DMS 273 treated with DMSO at 0.1 percent for 48 hours (cell line): Measurements from ENCODE around the gene MLANA.

Source experiments
- DNase-seq: peaks from one replicate; lab custom pipeline; 2025; lab: John Stamatoyannopoulos, UW

Gene MLANA, protein sequence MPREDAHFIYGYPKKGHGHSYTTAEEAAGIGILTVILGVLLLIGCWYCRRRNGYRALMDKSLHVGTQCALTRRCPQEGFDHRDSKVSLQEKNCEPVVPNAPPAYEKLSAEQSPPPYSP

DNA sequence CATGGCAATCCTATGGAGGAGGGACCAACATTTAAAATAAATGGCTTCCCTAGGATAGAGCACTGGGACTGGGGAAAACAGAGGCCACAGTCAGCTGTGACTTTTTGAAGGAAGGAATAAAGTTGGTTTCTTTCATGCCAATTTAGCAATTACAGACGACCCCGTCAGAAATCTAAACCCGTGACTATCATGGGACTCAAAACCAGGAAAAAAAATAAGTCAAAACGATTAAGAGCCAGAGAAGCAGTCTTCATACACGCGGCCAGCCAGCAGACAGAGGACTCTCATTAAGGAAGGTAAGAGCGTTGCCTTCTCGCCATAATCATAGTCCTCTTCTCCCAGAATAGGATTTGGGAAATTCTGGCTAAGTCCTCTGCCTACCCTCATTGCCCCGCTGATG, at the start of gene MLANA:
TSS of gene MLANA (plus strand) at position 249 of the 400 bp plus-strand sequence. CDS start 1,586 bp downstream, outside the sequence.
- no peak for DNase-seq

DNA sequence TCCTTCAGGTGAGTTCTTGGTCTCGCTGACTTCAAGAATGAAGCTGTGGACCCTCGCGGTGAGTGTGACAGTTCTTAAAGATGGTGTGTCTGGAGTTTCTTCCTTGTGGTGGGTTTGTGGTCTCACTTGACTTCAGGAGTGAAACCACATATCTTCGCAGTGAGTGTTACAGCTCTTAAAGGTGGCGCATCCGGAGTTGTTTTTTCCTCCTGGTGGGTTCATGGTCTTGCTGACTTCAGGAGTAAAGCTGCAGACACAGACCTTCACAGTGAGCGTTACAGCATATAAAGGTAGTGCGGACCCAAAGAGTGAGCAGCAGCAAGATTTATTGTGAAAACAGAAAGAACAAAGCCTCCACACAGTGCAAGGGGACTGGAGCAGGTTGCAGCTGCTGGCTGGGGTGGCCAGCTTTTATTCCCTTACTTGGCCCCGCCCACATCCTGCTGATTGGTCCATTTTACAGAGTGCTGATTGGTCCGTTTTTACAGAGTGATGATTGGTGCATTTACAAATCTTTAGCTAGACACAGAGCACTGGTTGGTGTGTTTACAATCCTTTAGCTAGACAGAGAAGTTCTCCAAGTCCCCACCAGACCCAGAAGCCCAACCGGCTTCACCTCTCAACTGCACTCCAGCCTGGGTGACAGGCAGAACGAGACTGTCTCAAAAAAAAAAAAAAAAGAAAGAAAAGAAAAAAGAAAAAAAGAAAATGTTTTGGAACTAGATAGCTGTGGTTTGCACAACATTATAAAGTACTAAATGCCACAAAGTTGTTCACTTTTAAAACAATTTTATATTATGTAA, 48.7 kb upstream of the MLANA start:
- no peak for DNase-seq

DNA sequence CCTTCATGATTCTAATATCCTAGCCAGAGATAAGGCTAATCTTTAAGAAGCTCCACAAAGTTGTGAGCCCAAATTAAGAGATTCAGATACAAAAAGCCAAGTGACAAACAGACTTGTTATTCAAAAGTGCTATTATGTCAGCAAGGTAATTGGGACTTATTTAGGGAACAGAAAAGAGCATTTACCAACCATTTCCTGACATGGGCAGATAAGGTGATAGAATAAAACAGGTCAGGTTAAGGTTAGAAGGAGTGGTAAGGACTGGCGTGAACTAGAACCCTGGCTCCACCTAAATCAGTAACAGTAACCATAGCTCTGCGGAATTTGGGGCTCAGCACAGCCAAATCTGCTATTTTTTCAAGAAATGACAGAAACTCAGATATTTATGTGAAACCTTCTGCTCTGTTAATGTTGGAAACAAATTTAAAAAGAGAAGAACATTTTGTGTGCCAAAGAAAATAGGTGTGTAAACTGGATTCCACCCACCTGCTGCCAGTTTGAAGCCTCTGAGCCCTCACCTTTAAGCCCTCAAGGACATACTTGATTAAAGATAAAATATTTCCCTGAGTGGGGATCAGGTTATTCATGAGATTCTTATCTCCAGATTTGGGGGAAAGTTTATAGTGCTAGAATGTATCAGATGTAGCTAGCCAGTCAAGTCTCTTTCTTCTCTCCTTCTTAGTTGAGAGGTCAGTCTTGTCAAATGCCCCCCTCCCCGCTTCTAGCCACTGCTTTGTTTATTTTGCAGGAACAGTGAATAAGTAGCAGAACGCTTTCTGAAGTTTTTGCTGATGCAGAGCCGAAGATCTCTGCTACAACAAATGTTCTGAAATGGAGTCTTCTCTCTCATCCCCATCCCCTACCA, 47.5 kb upstream of the MLANA start:
- no peak for DNase-seq

DNA sequence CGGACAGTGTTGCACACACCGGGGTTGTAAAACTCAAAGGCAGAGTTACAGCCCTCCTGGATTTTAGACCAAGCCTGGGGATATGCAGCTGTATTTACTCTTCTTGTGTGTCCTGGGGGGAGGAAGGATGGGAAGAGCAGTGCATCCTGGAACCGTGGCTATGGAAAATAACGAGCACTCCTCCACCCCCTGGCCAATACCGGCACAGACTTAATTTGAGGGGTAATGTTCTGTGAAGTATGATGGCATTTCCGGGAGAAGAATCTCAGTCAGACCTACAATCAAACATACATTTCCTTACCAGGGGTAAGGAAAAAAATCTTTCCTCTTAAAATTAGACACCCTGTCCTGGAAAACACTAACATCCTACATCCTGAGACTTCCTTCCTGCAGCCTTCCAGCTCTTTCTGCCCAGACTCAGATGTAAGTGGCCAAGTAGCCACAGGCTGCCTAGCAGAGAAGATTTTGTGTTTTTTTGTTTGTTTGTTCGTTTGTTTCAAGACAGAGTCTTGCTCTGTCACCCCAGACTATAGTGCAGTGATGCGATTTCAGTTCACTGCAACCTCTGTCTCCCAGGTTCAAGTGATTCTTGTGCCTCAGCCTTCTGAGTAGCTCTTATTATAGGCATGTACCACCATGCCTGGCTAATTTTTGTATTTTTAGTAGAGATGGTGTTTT, 46.8 kb upstream of the MLANA start:
- no peak for DNase-seq

DNA sequence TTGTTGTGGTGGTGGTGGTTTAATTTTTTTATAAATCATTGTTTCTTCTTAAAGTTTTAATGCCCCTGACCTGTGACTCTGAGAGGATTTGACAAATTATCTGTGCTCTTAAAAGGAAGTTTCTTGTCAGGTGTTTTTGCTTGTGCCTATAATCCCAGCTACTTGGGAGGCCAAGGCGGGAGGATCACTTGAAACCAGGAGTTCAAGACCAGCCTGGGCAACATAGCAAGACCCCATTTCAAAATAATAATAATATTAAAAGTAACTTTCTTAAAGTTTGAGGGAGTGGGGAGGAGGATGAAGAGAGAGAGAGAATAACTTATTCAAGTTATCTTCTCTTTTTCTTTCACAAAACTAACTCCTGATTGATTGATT, 45.5 kb upstream of the MLANA start:
- DNase-seq = no peak

DNA sequence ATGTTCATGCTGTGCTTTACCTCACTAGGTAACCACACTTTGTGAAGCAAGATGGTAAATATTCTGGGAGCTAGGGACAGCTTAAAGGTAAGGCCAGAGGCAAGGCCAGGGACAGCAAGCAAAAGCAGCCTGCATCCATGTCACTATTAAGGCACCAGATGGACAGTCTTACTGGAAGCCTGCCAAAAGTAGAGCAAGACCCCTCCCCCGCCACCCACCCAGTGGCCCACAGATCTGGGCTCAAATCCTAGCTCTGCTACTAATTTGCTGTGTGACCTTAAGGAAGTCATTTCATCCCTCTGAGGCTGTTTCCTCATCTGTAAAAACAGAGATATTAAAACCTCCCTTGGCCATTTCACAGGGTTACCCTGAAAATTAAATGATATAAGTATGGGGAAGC, 44.6 kb upstream of the MLANA start:
- DNase-seq = no peak

DNA sequence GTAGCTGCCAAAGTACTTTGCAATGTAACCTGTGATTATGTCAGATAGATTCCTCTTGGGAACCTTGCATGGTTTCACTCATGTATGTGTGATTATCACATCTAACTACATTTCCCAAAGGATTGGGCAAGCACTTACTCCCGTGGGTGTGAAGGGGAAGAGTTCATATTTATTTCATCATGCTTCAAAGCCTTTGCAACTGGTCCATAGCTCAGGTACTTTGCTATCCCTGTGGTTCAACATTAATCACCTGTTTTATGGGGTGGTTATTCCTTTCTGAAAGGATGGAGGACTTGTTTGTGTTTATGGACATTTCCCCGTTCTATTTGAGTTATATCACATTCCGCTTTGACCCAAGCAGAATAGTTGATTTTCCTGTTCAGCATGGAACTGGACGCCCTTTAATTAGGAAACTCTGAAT, 44.2 kb upstream of the MLANA start:
- DNase-seq = no peak

DNA sequence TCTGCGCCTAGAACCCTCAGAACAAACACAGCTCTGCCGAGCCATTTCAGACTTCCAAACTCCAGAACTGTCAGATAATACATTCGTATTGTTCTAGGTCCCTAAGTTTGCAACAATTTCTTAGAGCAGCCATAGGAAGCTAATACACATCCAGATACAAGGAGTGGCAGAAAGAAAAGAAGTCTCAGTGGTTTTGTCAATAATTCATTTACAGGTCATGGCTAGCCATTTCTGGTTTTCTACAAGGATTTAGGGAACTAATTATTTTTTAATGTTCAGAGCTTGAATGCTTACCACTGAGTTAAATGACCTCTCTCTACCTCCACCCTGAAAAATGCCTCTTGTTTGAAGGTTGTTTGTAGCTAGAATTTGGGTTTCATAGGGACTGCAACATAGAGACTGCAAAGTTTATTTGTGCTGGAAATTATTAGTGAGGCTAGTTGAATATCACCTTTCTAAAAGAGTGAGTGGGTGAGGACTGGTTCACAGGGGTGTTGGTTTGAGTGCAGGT, 42.3 kb upstream of the MLANA start:
- no peak for DNase-seq

DNA sequence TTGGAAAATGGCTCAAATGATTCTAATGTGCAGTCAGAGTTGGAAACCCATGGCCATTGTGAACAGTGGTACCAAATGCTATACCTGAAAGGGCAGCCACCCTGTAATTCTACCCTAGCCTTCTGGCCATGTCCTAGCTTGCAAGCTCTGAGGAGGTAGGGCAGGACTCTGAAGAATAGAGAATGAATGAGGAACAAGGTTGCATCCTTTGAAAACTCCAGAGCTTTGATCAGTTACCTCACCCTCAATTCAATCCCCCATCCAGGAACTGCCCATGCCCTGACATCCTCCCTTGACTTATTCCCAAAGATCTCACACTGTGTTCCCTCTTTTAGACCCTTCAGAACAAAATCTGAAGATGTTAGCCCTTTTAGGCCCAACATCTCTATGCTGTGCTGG, 40.0 kb upstream of the MLANA start:
- no peak for DNase-seq

DNA sequence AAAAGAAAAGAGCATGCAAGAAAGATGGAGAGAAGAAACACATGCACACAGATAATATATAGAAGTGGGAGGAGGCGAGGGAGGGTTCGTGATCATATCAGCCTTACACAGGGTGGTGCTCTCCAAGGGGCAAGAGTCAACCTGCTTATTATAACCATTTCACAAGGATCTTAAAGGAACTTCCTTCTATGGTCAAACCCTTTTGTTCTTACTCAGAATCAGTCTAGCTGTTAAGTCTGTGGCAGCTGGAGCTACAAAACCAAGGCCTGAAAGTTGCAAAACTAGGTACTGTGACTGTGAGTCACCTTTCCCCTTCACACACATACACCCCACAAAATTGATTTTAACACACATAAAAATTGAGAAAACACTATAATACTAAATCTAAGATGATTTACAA, 39.2 kb upstream of the MLANA start:
- DNase-seq = no peak

DNA sequence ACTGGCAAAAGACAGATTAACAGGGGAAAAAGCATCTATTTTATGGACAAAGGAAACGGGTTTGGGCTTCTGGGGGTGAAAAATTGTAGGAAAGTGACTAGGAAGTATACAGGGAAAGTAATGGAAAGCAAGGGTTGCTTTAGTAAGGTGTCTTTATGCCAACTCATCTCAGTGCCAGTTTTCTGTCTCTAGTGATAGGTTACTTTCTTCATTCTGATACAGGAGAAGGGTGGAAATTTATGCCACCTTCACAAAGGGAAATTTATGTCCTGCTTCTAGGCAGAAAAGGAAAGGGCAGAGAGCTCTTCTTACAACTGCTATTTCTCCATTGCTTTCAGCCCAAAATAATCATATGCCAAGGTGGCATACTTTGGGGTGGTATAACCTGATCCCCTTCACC, 37.7 kb upstream of the MLANA start:
- no peak for DNase-seq

DNA sequence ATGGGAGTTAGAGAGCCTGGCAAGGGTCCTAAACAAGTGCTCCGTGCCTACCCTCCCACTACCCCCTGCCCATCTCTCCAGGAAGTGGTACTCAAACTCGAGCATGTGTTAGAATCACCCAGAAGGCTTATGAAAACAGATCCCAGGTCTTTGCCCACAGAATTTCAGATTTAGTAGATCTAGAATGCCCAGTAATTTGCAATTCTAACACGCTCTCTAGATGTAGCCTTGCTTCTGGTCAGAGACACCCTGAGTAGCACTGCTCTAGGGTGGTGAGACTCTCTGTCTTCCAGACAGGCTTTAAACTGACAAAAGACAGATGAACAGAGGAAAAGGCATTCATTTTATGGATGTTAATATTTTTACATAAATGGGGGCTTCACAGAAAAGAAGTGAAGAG, 37.1 kb upstream of the MLANA start:
- no peak for DNase-seq

DNA sequence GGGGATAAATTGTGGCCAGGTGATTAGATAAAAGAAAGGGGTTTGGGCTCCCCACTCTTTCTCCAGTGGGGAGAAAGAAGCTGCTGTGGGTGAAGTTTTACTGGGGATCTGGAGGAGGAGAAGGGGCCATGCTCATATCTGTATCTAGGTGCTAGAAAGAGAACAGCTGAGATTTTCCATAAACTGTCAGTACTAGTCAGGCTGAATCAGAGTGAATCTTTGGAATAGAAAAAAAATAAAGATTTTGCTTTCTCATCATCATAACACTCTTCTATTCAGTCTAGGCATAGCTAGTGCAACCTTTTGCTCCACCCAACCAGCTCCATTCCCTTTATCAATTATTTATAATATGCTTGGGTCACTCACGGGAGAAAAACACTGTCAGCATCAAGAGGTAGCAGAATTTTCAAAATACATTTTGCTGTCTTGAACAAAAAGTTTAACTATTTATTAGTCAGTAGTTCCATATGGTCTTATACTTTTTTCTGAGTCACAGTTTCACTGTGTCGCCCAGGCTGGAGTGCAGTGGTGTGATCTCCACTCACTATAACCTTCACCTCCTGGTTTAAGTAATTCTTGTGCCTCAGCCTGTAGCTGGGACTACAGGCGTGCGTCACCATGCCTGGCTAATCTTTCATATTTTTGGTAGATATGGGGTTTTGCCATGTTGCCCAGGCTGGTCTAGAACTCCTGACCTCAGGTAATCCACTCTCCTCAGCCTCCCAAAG, 36.5 kb upstream of the MLANA start:
- DNase-seq = no peak

DNA sequence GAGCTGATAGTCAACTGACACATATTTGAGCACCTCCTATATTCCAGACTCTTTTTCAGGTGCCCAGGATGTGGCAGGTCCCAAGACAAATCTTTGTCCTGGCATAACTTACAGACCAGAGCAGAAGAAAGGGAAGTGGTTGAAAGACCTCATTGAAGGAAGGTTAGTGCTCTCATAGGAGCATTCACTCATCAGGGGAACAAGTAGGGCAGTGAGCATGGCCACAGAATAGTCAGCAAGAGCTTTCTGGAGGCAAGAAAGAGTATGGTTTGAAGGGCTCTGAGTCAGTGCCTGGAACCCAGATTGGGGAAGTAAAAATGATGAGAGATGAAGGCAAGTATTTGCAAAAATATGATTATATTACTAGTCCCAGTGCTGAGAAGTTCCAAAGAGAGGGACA, 32.8 kb upstream of the MLANA start:
- no peak for DNase-seq

DNA sequence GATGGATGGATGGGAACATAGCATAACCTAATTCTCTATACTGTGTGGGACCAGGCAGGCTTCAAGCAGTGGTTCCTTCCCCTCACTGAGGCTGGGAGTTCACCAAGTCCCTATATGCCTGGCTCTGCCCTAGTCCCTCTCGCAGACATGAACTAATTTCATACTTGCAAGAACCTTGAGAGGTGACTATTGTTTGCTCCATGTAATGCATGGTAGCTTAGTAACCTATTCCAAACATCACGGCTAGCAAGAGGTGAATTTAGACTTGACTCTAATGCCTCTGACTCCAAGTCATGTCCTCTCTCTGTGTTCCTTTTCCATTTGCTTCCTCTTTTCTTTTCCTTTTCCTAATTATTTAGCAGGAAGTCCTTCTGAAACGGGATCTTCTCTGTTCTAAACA, 31.9 kb upstream of the MLANA start:
- DNase-seq = no peak

DNA sequence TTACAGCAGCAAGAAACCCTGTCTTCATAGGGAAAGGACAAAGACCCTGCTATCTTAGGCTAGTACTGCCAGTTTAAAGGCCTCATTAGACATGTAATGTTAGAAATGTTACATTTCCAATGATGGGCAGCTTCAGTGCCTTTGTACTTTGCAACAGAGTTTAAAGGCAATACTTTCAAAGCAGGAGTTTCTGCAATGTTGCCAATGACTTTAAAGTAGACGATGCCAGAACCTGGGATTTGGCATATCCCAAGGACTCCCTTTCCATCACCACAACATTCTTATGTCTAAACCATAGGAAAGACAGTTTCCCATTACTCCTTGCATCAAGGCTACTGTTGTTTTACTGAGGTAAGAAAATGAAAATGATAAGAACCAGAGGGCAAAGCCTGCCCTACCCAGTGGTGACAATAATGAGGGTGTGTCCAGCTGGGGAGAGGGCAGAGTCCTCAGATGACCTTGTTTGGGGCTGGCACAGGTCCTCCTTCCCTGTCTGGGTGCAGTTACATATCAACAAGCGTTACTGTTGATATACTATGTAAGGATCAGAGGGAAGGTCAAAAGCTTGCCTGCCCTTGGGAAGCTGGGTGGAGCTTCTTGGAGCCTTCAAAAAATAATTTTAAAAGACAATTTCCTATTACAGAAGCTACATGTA, 27.5 kb upstream of the MLANA start:
- no peak for DNase-seq

DNA sequence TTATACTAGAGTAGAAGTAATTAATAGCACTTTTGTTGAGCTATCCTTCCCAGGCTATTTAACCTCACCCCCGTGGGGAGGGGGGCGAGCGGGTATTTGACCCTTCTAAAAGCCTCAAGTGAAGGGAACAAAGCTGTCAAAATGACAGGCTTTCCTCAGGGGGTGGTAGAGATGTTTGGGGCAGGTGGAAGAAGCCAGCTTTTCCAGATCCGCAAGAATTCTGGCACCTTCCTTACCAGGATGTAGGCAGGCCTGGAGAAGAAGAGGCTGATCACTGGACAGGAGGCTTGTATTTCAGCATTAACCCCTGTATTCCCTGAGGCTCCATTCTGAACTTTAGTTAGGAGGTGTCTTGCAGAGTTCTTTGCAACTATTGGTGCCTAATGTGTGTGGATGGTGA, 26.2 kb upstream of the MLANA start:
- no peak for DNase-seq

DNA sequence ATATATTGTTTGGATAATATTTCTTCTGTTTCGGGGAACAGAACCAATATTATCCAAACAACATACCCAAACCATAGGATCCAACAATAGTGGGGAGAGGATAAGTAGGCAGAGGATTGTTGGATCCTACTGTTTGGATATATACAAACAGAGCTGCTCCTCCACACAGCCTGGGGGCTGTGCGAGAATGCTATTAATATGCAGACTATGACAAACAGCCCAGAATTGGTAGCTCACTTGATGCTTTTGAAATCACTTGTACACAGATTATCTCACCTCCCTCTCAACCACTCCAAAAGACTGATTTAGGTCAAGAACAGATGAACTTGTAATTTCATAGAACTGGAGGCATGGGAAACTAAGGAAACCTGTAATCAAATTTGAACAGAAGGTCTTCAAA, 24.4 kb upstream of the MLANA start:
- DNase-seq = no peak

DNA sequence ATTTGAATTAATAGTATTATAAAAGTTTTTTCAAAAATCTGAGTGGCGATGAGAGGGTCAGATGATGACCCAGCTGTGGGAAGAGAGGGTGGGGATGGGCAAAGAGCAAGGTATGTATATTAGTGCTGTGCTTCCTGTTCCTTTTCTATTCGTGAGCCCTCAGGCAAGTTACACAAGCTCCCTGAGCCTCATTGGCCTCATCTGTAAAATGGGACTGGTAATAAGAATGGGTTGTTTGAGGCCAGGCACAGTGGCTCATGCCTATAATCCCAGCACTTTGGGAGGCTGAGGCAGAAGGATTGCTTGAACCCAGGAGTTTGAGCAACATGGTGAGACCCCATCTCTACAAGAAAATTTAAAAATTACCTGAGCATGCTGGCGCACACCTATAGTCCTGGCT, 24.0 kb upstream of the MLANA start:
- DNase-seq = no peak

DNA sequence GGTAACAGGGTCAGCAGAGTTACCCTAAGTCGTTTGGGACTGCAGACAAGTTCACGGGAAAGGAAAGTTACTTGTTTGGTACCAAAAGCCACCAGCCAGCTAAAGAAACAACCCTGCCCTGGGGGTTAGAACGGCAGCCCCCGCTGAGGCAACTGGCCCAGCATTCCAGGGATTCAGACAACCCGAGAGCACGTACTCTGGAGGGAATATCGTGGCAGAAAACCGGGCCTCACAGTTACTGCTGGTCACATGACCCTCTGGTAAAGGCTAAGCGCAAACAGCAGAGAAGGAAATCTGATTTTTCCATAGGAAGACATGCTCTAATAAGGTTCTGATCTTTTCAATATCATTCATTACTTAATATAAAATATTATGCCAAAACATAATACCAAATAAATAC, 22.5 kb upstream of the MLANA start:
- DNase-seq = no peak
